Common myeloid progenitor, CD34-positive (primary cell): ENCODE measurements around the gene FCRL6.

Experiments
- CTCF ChIA-PET: fragments of 350-600 bp; sonication (Branson Sonifier 250); formaldehyde crosslinking; loops from one replicate; lab custom pipeline; 2021; ENCODE audit warnings: antibody characterized with exemption; lab: Charles Lee
- POLR2A ChIA-PET: fragments of 350-600 bp; sonication (Branson Sonifier 250); formaldehyde crosslinking; loops from one replicate; lab custom pipeline; 2021; ENCODE audit warnings: antibody characterized with exemption; lab: Charles Lee
- DNase-seq, 3 donors: peaks; one replicate each; pipeline versions ENCODE4 v3.0.0 to v3.0.0-alpha.2; 2013
- H3K27ac ChIP-seq, 2 experiments: 1 replicate in 1 of 2; 2 replicates in 1 of 2; pipeline ENCODE4 v1.7.0; 2013; ENCODE audit warnings: inconsistent platforms in 2 of 2, low read length in 2 of 2, mild to moderate bottlenecking in 2 of 2, low read depth in 1 of 2, moderate library complexity in 1 of 2; ENCODE audit not compliant: severe bottlenecking in 2 of 2, insufficient read depth in 1 of 2, poor library complexity in 1 of 2
- H3K27me3 ChIP-seq, 5 experiments: replicated peaks in 2 of 5; 1 replicate in 3 of 5; 2 replicates in 2 of 5; pipeline versions ENCODE4 v1.6.1 to v1.7.0; 2013; ENCODE audit warnings: low read length in 4 of 5, mild to moderate bottlenecking in 2 of 5, moderate library complexity in 2 of 5, inconsistent platforms in 1 of 5; ENCODE audit not compliant: insufficient read depth in 5 of 5, control insufficient read depth in 4 of 5
- H3K36me3 ChIP-seq, 4 experiments: 1 replicate in 2 of 4; 2 replicates in 2 of 4; pipeline versions ENCODE4 v1.6.1 to v1.7.0; 2013; ENCODE audit warnings: low read length in 3 of 4, control low read depth in 1 of 4, mild to moderate bottlenecking in 1 of 4; ENCODE audit not compliant: control insufficient read depth in 4 of 4, insufficient read depth in 4 of 4
- H3K4me1 ChIP-seq, 4 experiments: 1 replicate in 3 of 4; 2 replicates in 1 of 4; pipeline versions ENCODE4 v1.6.1 to v1.7.1; 2013; ENCODE audit warnings: low read length in 3 of 4, mild to moderate bottlenecking in 3 of 4, control low read depth in 1 of 4, inconsistent platforms in 1 of 4, moderate library complexity in 1 of 4; ENCODE audit not compliant: control insufficient read depth in 4 of 4, insufficient read depth in 4 of 4; ENCODE audit errors: control extremely low read depth in 1 of 4
- H3K4me3 ChIP-seq, 7 experiments: 1 replicate in 4 of 7; 2 replicates in 3 of 7; pipeline versions ENCODE4 v1.5.1 to v1.7.0; 2013; ENCODE audit warnings: mild to moderate bottlenecking in 7 of 7, low read length in 6 of 7, moderate library complexity in 6 of 7, inconsistent platforms in 2 of 7, low read depth in 2 of 7, control low read depth in 1 of 7; ENCODE audit not compliant: insufficient read depth in 4 of 7, control insufficient read depth in 1 of 7; ENCODE audit errors: extremely low read depth in 1 of 7
- H3K9me3 ChIP-seq, 5 experiments: 1 replicate in 4 of 5; 2 replicates in 1 of 5; pipeline versions ENCODE4 v1.6.1 to v1.7.1; 2013; ENCODE audit warnings: low read length in 4 of 5, mild to moderate bottlenecking in 2 of 5, inconsistent platforms in 1 of 5, low read depth in 1 of 5, moderate library complexity in 1 of 5; ENCODE audit not compliant: control insufficient read depth in 4 of 5, insufficient read depth in 2 of 5; ENCODE audit errors: control extremely low read depth in 1 of 5
- WGBS: methylation state at CpG from one replicate; pipeline ENCODE4 v1.1.5; 2013; ENCODE audit not compliant: insufficient coverage; 5-methylcytosine and 5-hydroxymethylcytosine counted together

The FCRL6 gene

GRCh38 chr1:159862557-159862956 is 60.4 kb downstream of the FCRL6 start, which contains the start of gene VSIG8:
Gene VSIG8 (minus strand): TSS chr1:159862657. CDS start chr1:159862521, 136 bp downstream.
- H3K4me3 ChIP-seq = no peak within 1 kb of the TSS
- POLR2A ChIA-PET = no interaction called here
- WGBS = 85% methylated on average over 3 of the region's 4 CpGs
- peaks cover 0 to 3% (median 0%) of the 10 kb centered on the region in 5 experiments for H3K27me3 ChIP-seq
- H3K27ac ChIP-seq = no peak within 1 kb of the TSS
- CTCF ChIA-PET = interaction anchor here (1.0 to 1.3 kb wide), 4 partner anchors 25 to 33 kb away, joined by 3 to 4 read pairs (median 4); no protein-coding TSS in a partner anchor
- H3K36me3 ChIP-seq = peaks cover 0 to 2% (median 0%) of the 10 kb centered on the region in 4 experiments
- H3K9me3 ChIP-seq = no peaks in the 10 kb centered on the region
- H3K4me1 ChIP-seq = no peaks in the 10 kb centered on the region
- DNase-seq = no peak

- H3K27me3 ChIP-seq = peaks cover 0 to 3% (median 0%) of the 10 kb centered on the region in 5 experiments
- POLR2A ChIA-PET = no interaction called here
- no peak for DNase-seq
- H3K36me3 ChIP-seq = no peaks in the 10 kb centered on the region
- CTCF ChIA-PET = interaction anchor here (1.1 kb wide), 1 partner anchor 9 kb away, joined by 3 read pairs; no protein-coding TSS in a partner anchor
- no peak overlapping the region for H3K4me3 ChIP-seq
- peaks cover 0 to 8% (median 4%) of the 10 kb centered on the region in 4 experiments for H3K4me1 ChIP-seq
- WGBS = 100% methylated on average over 2 of the region's 2 CpGs
- H3K9me3 ChIP-seq = no peaks in the 10 kb centered on the region
- no peak overlapping the region for H3K27ac ChIP-seq
Observed at GRCh38 chr1:159864262-159864661, 62.1 kb downstream of the FCRL6 start.
